Progenitor cell of endocrine pancreas (in vitro differentiated cells): ENCODE measurements around the gene FNIP1. TPM values are rescaled to one million over a fixed set of nuclear protein-coding genes. Genes with fewer than 3 reads are reported as not detected.

Experiments
- DNase-seq: peaks from one replicate; pipeline ENCODE4 v3.0.0; 2021; ENCODE audit warnings: low spot score; ENCODE audit not compliant: unreplicated experiment
- H3K27ac Mint-ChIP-seq: 2 replicates; pipeline ENCODE4 v1.8.0; 2021; ENCODE audit warnings: mild to moderate bottlenecking, moderate library complexity, mixed read lengths
- H3K27me3 Mint-ChIP-seq: 2 replicates; pipeline ENCODE4 v1.8.0; 2021; ENCODE audit warnings: mixed read lengths
- H3K36me3 Mint-ChIP-seq: 2 replicates; pipeline ENCODE4 v1.8.0; 2022; ENCODE audit warnings: mixed read lengths; ENCODE audit not compliant: insufficient read depth
- H3K4me1 Mint-ChIP-seq: 2 replicates; pipeline ENCODE4 v1.8.0; 2021; ENCODE audit warnings: low read depth, mixed read lengths
- H3K4me3 Mint-ChIP-seq: 2 replicates; pipeline ENCODE4 v1.8.0; 2021; ENCODE audit warnings: low read depth, mild to moderate bottlenecking, moderate library complexity, mixed read lengths
- H3K9me3 Mint-ChIP-seq: 2 replicates; pipeline ENCODE4 v1.8.0; 2021; ENCODE audit warnings: low read depth, mixed read lengths
- CTCF ChIP-seq: fragments of 200-600 bp; sonication (generic); IDR thresholded peaks from one replicate; pipeline ENCODE4 v1.5.0; 2021; ENCODE audit warnings: antibody characterized with exemption, mild to moderate bottlenecking; ENCODE audit not compliant: unreplicated experiment
- total RNA-seq: library from RNA; stranded (reverse); gene quantifications from 2 replicates; pipeline ENCODE4 v1.2.1, GENCODE V29; 2021

Gene FNIP1
- total RNA-seq, 1 donor from 2014 or later = 28.8 TPM

GRCh38 chr5:131609774-131610173, 187.0 kb downstream of the FNIP1 start:
- no peak for TF ChIP-seq CTCF
- Mint-ChIP-seq H3K36me3 (peaks cover 4% of the 10 kb centered on the region), H3K4me3 (no peak overlapping the region), H3K9me3 (peaks cover 4% of the 10 kb centered on the region), H3K27me3 (no peaks in the 10 kb centered on the region), H3K4me1 (peaks cover 35% of the 10 kb centered on the region), H3K27ac (peak overlapping the region; percentile 59)
- no peak for DNase-seq

GRCh38 chr5:131608597-131608996, 188.2 kb downstream of the FNIP1 start:
- H3K36me3 Mint-ChIP-seq = peaks cover 3% of the 10 kb centered on the region
- DNase-seq = no peak
- H3K4me1 Mint-ChIP-seq = peaks cover 31% of the 10 kb centered on the region
- H3K9me3 Mint-ChIP-seq = no peaks in the 10 kb centered on the region
- no peaks in the 10 kb centered on the region for H3K27me3 Mint-ChIP-seq
- no peak overlapping the region for H3K27ac Mint-ChIP-seq
- no peak for TF ChIP-seq CTCF
- H3K4me3 Mint-ChIP-seq = no peak overlapping the region

GRCh38 chr5:131607903-131608540, 188.8 kb downstream of the FNIP1 start:
- DNase-seq = no peak
- H3K4me3 Mint-ChIP-seq = no peak overlapping the region
- no peaks in the 10 kb centered on the region for H3K27me3 Mint-ChIP-seq
- peaks cover 31% of the 10 kb centered on the region for H3K4me1 Mint-ChIP-seq
- peaks cover 2% of the 10 kb centered on the region for H3K36me3 Mint-ChIP-seq
- H3K27ac Mint-ChIP-seq = no peak overlapping the region
- no peak for TF ChIP-seq CTCF
- no peaks in the 10 kb centered on the region for H3K9me3 Mint-ChIP-seq

- H3K4me3 Mint-ChIP-seq = no peak overlapping the region
- DNase-seq = no peak
- no peaks in the 10 kb centered on the region for H3K9me3 Mint-ChIP-seq
- peaks cover 31% of the 10 kb centered on the region for H3K4me1 Mint-ChIP-seq
- H3K27ac Mint-ChIP-seq = no peak overlapping the region
- H3K27me3 Mint-ChIP-seq = no peaks in the 10 kb centered on the region
- H3K36me3 Mint-ChIP-seq = peaks cover 2% of the 10 kb centered on the region
- TF ChIP-seq CTCF = no peak
Observed at GRCh38 chr5:131607418-131607817, 189.4 kb downstream of the FNIP1 start.

- no peaks in the 10 kb centered on the region for H3K27me3 Mint-ChIP-seq
- peaks cover 21% of the 10 kb centered on the region for H3K4me1 Mint-ChIP-seq
- H3K27ac Mint-ChIP-seq = no peak overlapping the region
- no peak for TF ChIP-seq CTCF
- peaks cover 9% of the 10 kb centered on the region for H3K36me3 Mint-ChIP-seq
- H3K9me3 Mint-ChIP-seq = no peaks in the 10 kb centered on the region
- no peak overlapping the region for H3K4me3 Mint-ChIP-seq
- DNase-seq = no peak
Observed at GRCh38 chr5:131605086-131605485, 191.7 kb downstream of the FNIP1 start.
